Measurements from ENCODE around the gene AQP12B.
"Not testable (repeated sequence)": the region's sequence is repeated elsewhere in the genome, so short reads cannot be mapped to it uniquely, and the experiment has no call there.

Gene AQP12B

DNA sequence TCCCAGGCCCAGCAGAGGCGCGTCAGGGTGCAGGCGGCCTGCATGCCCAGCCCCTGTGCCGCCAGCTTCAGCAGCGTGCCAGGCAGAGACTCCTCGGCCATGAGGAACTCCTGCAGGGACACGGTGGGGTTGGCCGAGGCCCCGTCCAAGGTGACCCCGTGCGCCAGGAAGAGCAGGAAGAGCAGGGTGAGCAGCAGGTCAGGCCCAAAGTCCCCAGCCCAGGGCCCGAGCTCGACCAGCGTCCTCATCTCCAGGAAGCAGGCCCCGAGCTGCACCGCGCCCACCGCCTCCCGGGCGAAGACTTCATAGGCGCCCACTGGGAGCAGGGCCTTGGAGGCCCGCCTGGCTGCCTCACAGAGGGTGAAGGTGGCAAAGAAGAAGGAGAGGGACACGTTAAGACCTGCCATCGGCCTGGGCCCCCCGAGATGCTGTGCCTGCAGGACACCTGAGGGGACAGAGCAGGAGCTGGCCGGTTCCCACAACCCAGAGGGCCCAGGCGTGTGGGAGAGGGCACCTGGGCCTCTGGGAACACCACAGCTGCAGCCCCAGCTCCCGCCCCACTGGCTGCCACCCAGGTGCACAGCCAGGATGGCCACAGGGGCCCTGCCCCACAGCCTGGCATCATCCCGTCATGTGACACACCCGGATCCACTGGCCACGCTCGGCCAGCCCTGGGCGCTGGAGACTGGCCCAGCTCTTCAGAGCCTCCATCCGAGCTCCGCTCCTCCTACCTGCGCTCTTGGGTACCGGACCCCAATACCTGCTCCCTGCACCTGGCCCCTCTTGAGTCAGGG is at the start of gene AQP12B:
Gene AQP12B (minus strand): TSS at position 455 of the 794 bp plus-strand sequence. CDS start 48 bp downstream, at position 407.
- DNase-seq = not testable (repeated sequence)

DNA sequence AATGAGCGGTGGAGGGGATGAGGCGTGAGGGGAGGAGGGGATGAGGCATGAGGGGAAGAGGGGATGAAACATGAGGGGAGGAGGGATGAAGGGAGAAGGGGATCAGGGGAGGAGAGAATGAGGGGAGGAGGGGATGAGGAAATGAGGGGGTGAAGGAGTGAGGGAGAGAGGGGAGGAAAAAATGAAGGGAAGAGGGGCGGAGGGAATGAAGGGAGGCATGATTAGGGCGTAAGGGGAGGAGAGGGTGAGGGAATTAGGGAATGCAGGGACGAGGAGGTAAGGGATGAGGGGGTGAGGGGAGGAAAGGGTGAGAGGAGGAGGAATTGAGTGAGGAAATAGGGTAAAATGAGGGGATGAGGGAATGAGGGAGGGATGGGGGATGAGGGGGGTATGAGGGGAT is 49.5 kb upstream of the AQP12B start:
- no peak for DNase-seq

DNA sequence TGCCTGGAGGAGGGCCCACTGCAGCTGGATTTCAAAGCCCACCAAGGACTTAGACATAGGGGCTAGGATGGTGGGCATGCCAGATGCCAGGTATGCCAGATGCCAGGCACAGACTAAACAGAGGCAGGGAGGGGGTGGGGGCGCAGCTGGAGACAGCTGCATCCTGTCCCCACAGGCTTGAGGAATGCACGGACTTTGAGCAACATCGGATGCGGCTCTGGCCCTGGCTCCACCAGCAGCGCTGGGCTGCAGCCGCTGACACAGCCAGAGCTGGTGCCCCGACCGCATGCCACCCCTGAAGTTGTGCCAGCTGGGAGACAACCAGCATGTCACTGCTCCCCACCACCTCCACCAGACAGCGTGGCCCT is 48.5 kb upstream of the AQP12B start:
- DNase-seq = no peak

DNA sequence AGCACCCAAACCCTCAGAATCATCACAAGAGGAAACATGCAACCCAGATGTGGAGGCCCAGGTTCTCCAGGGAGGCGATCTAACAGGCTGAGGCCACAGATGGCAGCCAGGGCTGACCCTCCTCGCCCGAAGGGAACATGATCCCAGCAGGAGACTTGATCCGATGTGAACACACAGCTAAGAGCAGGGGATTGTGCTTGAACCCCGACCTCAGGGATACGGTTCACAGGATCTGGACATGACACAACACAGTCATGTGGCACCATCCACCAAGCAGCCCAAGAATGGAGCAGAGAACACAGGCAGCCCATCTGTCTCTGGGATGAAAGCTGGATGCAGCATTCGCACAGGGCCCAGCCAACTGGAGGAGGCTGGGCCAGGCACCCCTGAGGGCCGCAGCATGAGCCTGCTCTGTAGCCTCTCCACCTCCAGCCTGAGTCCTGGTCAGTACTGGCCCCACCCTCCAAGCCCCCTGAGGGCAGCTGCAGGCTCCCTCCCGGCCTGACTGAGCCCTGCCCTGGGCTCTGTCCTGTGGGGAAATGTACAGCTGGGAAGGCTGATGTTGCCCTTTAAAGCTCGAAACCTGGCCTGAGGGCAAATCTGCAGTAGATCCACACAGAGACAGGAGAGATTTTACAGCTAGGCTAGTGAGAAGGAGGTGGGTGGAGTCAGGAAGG is 48.0 kb upstream of the AQP12B start:
- DNase-seq = no peak

DNA sequence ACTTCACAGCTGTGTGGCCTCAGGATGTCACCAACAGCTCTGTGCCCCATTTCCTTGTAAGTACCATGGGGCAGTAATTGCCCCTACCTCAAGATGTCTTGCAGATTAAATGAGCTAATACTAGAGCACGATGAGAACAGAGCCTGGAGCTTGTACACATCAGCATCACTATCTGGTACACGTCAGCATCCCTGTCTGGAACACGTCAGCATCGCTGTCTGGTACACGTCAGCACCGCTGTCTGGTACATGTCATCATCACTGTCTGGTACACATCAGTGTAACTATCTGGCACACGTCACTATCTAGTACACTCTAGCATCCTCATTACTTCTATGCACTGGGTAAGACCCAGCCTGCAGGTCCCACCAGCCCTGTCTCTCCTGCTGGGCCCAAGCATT is 46.1 kb upstream of the AQP12B start:
- no peak for DNase-seq

DNA sequence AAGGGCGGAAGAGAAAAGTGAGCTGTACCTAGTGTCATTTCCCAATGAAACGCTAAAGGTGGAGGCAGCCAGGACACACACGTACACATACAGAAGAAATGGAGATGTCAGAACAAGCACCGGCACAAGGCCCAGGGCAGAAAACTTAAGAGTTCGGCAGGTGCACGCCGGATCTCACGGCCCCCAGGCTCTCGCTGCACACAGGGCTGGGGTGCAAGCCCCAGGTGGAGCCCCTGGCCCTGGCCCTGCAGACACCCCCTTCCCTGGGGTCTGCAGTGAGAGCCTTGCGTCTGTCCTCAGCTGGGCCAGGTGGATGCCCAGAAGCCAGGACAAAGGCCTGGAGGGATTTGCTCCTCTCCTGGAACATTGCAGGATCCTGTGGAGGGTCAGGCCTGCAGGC is 45.7 kb upstream of the AQP12B start:
- no peak for DNase-seq

GRCh38 chr2:240727913-240728312 is 45.2 kb upstream of the AQP12B start:
- no peak for DNase-seq

GRCh38 chr2:240727439-240727838 is 44.8 kb upstream of the AQP12B start:
- no peak for DNase-seq

DNA sequence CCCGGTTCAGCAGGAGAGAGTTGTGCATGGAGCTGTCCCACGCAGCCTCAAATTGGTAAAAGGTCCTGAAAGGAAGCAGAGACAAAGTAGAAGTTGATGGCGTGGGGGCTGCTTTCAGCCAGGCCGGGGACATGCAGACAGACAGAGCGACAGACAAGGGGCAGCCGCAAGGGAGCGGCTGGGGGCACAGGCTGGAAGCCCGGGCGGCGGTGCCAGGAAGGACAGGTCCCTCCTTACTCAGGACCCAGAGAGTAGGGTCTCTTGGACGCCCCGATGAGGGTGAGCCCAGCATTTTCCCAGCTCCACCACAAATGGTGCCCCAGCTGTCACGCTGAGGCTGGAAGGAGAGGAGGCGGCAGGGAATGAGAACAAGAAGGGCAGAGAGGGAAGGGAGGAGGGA is 44.2 kb upstream of the AQP12B start:
- DNase-seq = no peak

DNA sequence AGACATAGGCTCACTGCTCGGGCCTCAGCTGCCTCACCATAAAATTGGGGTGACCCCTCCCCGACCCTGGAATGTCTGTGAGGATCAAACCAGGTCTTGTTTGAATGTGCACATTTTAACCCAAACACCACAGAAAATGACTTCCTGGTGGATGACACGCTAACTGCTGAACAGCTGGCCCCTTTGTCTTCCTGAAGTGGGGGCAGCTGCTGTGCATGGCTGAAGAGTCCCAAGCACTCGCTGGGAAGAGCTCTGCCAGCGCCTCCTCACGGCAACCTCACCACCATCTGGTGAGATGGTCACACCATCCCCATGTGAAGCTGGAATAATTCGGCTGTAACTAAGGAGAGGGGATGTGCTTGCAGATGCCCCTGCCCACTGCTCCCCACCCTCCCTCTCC is 43.0 kb upstream of the AQP12B start:
- no peak for DNase-seq

- DNase-seq = no peak
These were observed 42.6 kb upstream of the AQP12B start for GRCh38 chr2:240725266-240725665.

DNA sequence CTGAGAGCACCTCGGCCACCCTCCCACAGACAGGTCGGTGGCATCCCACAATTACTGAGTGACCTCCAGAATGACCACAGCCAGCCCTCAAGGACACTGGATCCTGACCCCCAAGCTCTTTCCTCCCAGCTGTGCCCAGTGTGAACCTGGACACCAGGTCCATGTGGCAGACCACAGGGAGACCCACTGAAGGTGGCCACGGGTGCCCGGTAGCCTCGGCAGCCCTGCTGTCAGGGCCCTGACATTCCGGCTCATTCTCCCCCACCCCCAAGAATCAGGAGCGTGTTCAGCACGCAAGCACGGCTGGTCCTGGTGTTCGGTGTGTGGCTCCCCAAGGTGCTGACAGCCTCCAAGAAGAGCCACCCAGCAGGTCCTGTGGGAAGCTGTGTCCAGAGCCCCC is 41.7 kb upstream of the AQP12B start:
- no peak for DNase-seq

- no peak for DNase-seq
These were observed 41.2 kb upstream of the AQP12B start for GRCh38 chr2:240723851-240724250.

- no peak for DNase-seq
These were observed 40.4 kb upstream of the AQP12B start for GRCh38 chr2:240722796-240723735.

DNA sequence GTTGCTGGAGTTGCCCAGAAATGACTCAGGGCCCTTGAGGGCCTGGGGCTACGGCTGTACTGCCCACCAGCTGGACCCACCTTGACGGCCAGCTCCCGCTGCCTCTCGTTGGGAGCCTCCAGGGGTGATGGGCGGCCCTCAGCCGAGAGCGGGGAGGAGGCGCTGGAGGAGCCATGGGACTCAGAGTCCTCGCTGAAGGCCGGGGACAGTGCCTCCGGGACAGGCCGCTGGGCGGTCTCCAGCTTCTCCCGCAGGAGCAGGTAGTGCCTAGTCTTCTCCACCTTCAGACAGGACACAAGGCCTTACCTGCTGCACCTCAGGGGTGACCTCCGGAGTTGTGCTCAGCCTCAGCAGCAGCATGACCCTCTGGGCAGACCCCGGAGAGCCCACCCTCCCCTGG is 39.7 kb upstream of the AQP12B start:
- DNase-seq = no peak

DNA sequence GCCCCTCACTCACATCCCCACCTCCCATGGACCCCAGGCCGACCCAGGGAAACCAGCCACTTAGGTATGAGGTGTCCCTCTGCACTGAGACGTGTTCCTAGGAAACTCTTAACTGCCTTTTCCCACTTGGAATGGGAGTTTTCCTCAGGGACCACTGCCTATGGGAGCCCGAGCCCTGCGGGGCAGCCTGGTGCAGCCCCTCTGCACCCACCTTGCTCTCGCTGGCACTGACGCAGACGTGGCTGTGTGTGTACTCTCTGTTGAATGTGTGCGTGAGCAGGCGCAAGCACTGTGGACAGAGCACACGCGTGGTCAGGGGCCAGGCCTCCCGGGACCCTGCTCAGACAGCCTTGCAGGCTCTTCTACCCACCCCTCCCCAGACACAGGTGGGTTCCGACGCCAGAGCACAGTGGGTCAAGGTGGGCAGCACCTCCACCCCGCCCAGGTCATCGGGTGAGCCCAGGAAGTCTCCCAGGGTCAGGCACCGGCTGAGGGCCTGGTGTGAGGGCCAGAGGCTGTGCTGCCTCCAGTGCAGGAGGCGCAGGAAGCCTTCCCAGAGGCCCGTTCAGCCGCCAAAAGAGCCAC is 39.0 kb upstream of the AQP12B start:
- DNase-seq = no peak

DNA sequence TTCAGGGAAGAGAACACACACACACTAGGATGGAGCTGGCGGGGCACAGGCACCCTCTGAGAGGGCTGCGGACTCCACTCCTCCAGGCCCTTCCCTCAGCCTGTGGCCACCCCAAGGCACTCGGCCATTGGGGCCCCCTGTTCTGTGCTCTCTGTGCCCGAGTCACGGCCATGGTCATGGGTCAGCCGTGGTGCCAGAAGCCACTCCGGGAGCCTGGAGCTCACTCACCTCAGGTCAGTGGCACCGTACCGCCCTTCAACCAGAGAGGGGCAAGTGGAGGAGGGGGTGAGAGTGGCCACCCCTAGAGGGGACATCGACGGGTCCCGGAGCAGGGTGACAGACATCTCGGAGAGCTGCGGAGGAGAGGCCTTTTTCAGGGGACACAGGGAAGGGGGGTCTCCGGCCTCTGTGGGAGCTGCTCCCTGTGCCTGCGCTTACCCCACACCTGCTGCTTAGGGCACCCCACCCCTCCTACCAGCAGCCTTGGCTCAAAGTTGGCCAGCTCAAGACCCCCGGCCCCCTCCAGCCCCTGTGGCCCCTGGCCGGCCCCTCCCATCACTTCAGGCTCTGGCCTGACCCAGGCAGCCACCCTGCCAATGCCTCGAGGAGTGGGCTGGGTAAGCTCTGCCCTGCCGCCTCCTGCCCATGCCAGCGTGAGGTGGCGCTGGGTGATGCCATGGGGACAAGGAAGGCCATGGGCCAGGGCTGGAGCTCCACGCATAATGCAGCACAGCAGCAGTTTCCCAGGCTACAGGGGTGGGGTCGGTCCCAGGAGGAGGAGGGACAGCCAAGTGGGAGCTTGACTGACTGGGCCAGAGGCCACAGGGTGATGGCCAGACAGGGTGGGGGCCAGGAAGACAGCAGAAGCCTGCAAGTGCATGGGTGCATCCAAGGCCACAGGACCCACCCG is 38.3 kb upstream of the AQP12B start:
- DNase-seq = no peak

GRCh38 chr2:240719676-240720545 is 37.2 kb upstream of the AQP12B start:
- DNase-seq = no peak

GRCh38 chr2:240718896-240719490 is 36.3 kb upstream of the AQP12B start:
- DNase-seq = no peak
